CD4-positive, alpha-beta T cell treated with Interleukin-6 at 100 ng/mL for 8 hours (primary cell): Measurements from ENCODE around the gene ENPP7.
"Not testable (repeated sequence)": the region's sequence is repeated elsewhere in the genome, so short reads cannot be mapped to it uniquely, and the experiment has no call there.

Source experiments
- DNase-seq: peaks from one replicate; pipeline ENCODE4 v3.0.0-alpha.2; 2020; ENCODE audit warnings: mixed read lengths, low spot score

The ENPP7 gene

GRCh38 chr17:79749156-79749815, 18.5 kb downstream of the ENPP7 start:
- DNase-seq, result no peak

GRCh38 chr17:79749958-79750357, 19.2 kb downstream of the ENPP7 start:
- DNase-seq, result no peak

DNA sequence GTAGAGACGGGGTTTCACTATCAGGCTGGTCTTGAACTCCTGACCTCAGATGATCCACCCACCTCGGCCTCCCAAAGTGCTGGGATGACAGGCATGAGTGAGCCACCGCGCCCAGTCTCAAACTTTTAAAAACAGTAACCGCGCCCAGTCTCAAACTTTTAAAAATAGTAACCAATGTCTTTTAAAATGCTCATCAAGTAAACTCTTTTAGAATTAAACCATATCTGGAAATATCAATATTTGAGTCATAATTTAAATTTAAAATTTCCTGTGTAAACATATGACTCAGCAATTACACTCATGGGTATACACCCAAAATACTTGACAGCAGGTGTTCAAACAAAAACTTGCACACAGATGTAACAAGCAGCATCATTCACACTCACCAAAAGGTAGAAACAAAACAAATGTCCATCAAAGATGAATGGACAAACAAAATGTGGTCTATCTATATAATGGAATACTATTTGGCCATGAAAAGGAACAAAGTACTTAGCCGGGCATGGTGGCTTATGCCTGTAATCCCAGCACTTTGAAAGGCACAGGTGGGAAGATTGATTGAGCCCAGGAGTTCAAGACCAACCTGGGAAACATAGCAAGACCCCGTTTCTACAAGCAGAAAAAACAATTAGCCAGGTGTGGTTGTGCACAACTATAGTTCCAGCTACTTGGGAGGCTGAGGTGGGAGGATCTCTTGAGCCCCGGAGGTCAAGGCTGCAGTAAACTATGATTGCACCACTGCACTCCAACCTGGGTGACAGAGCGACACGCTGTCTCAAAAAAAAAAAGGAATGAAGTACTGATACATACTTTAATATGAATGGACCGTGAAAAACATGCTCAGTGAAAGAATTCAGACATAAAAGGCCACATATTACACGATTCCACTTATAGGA, 20.2 kb downstream of the ENPP7 start:
- no peak for DNase-seq

DNA sequence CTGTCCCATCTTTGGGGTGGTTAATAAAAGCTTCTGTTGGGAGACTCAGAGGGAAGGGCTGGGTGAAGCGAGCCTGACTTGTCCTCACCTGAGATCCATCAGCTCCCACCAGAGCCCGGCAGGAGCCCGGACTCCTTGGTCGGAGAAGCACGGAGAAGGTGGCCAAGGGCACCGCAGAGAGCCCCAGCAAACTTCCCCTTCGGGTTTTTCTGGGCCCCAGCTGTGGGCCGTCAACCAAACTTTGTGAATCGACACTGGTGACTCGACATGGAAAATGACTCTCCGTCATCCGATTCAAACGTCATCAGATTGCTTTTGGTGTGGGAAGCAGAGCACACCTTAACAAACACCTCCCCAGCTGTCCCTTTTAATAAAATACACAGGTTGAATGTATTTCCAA, 21.4 kb downstream of the ENPP7 start:
- DNase-seq, result no peak

DNA sequence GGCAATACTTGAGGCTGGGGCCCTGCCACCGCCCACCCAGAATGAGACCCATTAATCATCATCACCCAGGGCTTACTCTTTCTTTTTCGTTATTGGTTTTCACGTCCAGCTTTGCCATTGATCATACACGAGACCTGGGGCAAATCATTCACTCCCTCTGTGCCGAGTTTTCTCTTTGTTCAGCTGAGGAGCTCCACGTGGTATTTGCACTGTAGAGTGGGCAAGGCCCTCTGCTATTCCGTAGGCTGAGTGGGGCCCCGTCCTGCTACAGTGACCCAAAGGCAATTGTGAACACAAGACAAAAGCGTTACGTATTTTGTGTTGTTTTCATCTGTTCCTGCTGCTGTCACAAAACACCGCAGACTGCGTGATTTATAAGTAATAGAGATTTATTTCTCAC, 23.6 kb downstream of the ENPP7 start:
- DNase-seq, result no peak

- DNase-seq, result not testable (repeated sequence)
These were observed 24.2 kb downstream of the ENPP7 start for GRCh38 chr17:79754903-79755302.

GRCh38 chr17:79755591-79755990, 24.8 kb downstream of the ENPP7 start:
- DNase-seq, result no peak

- DNase-seq, result no peak
These were observed 26.5 kb downstream of the ENPP7 start for GRCh38 chr17:79757140-79757745.

DNA sequence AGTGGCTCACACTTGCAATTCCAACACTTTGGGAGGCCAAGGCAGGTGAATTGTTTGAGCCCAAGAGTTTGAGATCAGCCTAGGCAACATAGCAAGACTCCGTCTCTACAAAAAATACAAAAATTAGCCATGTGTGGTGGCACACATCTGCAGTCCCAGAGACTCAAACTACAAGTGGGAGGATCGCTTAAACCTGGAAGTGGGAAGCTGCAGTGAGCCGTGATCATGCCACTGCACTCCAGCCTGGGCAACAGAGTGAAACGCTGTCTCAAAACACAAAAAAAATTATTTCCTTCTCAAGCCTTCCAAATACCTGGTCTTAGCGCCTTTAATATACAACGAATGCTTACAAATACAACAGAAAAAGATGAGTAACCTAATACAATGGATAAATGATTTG, 27.5 kb downstream of the ENPP7 start:
- DNase-seq, result no peak

GRCh38 chr17:79760197-79760906, 29.6 kb downstream of the ENPP7 start:
- DNase-seq, result no peak

- no peak for DNase-seq
These were observed 31.3 kb downstream of the ENPP7 start for GRCh38 chr17:79761894-79762589.

DNA sequence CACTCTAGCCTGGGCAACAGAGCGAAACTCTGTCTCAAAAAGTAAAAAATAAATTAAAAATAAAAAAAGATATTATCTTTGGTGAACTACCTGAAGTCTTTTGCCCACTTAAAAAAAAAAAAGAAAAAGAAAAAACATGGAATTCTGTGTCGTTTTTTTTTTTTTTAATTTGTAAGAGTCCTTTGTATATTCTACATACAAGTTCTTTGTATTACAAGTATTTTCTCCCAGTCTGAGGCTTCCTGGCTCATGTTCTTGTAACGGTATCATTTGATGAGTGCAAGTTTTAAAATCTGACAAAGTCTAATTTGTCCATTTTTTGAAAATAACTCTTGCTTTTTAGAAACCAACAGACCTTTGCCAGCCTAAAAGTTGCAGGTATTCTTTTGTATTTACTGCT, 35.0 kb downstream of the ENPP7 start:
- DNase-seq, result no peak

DNA sequence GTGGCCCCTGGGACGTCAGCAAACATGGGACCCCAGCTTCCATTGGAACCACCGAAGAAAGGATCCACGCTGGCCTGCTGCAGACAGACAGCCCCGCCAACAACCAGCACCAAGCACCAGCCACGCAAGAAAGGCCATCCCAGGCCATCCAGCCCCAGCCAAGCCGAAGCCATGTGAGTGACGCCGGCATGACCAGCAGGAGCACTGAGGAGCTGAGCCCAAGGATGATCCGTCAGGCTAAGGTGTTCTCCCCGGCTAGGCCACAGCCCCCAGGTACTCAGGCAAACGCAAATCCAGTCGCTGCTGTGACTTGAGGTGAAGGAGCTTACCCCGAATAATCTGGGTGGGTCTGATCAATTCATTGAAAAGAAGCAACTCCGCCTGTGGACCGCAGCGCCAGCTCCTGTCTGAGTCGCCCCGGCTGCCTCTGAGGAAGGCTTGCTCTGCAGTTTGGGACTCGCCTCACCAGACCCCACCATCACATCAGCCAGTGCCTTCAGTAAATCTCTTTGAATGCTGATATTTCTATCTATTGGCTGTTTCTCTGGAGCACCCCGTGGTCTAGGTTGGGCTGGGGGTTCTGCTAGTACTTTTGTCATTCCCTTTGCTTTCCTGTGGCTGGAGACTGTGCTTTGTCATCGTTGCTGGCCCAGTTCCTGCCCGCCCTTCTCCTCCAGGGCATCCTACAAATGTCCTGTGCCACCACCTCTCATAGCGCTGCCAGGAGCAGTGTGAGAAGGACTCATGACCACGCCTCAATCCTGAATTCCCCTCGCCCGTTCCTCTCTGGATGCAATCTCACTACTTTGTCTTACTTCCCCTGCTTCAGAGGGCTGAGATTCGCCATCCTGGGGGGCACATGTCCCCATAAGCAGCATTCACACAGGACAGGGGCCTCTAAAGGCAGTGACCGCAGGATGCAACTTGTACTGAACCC, 39.1 kb downstream of the ENPP7 start:
- no peak for DNase-seq

GRCh38 chr17:79771276-79771675, 40.5 kb downstream of the ENPP7 start:
- no peak for DNase-seq

DNA sequence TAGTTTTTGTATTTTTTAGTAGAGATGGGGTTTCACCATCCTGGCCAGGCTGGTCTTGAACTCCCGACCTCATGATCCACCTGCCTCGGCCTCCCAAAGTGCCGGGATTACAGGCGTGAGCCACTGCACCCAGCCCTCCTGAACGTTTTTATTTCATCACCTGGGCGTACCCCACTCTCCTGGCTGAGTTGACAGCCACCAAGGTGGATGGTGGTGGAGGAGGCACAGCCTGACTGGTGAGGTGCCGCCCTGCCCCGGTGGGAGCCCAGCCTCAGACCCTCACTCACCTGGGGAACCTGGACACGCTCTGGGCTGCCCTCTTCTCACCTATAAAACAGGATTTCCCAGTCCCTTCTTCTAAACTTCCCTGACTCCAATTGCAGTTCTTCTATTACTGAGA, 42.0 kb downstream of the ENPP7 start:
- not testable (repeated sequence) for DNase-seq

DNA sequence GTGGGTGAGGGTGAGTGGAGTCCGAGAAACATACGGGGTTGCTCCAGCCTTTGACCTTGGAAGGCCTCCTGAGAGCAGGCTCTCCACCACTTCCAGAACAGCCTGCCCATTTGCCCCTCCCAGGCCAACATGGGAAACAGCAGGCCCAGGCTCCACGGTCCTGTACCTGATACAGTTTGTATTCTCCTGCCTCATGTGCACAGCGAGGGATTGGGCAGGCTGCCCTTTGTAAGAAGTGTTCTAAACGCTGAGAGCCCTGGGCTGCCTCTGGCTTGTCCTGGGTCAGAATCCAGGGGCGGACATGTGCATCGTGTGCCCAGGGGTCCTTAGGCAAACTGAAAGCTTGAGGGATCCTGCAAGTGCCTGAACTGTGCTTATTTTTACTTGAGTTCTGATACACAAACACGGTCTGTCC, 43.8 kb downstream of the ENPP7 start:
- DNase-seq, result no peak

DNA sequence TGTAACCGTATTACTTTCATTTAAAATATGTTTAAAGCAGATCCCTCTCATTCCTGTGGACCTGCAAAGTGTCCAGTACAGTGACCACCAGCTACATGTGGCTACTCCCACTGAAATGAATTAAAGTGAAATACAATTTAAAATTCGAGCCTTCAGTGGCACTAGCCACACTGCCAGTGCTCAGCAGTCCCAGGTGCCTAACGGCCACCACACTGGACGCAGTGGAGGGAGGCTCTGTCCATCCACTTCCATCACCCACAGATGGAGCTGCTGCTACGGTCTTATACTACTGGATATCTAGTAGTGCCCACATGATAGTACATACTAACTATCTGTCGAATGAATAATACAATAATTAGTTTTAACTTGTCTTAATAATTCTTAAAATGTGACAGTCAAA, 44.9 kb downstream of the ENPP7 start:
- DNase-seq, result no peak

DNA sequence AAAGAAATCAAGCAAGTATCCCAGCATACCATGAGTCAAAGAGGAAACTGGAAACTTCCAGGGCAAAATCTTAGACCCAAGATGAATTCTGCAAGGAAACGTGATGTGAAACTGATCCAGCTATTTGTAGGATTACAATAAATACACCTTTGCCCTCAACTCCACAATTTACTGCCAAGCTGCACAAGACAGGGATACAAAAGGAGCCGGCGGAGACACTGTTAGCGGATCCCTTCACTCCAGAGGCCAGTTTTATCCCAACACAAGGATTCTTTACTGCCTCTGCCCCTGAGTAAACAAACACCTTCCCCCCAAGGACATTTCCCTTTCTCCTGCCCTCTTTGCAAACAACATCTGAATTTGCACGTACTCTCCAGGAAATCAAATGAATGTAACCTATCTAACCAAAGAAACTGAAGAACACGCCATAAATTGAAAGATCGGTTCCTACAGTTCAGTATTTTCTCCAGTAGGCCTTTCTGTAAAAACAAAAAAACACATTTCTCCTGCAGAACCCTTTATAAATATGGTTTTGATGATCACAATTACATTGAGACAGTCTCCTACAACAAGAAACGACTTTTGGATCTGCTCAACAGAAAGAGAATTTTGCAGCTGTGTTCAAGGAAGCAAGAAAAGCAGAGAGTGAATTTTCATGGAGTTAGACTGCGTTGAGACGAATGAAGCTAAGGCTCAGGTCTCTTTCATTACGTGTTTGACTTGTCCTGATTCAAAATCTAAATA, 45.8 kb downstream of the ENPP7 start:
- DNase-seq, result no peak

GRCh38 chr17:79777120-79777893, 46.6 kb downstream of the ENPP7 start:
- DNase-seq, result no peak
